H7 (cell line): ENCODE results near the gene IL1RAPL2. TPM values are rescaled to one million over a fixed set of nuclear protein-coding genes. Genes with fewer than 3 reads are reported as not detected.
"Not testable (repeated sequence)": the region's sequence is repeated elsewhere in the genome, so short reads cannot be mapped to it uniquely, and the experiment has no call there.

Experiments used
- DNase-seq: peaks from one replicate; pipeline ENCODE4 v3.0.0; 2012
- H3K27me3 ChIP-seq: 2 replicates; pipeline ENCODE4 v1.6.0; 2011; ENCODE audit warnings: mild to moderate bottlenecking, low read length; ENCODE audit not compliant: control insufficient read depth, insufficient read depth
- H3K36me3 ChIP-seq: replicated peaks from 2 replicates; pipeline ENCODE4 v1.5.1; 2011; ENCODE audit warnings: low read length; ENCODE audit not compliant: control insufficient read depth, insufficient read depth
- H3K4me3 ChIP-seq: 2 replicates; pipeline ENCODE4 v1.5.1; 2011; ENCODE audit warnings: low read depth, mild to moderate bottlenecking, control low read depth, low read length, moderate library complexity; ENCODE audit not compliant: insufficient read depth
- total RNA-seq: library from RNA; depleted of rRNA; stranded (reverse); fragments of >200 nt; shearing (Covaris generic); gene quantifications from 2 replicates; pipeline ENCODE4 v1.2.3, GENCODE V29; 2014

Gene IL1RAPL2
- total RNA-seq, 1 experiment from 2014 or later: 0.03 TPM

DNA sequence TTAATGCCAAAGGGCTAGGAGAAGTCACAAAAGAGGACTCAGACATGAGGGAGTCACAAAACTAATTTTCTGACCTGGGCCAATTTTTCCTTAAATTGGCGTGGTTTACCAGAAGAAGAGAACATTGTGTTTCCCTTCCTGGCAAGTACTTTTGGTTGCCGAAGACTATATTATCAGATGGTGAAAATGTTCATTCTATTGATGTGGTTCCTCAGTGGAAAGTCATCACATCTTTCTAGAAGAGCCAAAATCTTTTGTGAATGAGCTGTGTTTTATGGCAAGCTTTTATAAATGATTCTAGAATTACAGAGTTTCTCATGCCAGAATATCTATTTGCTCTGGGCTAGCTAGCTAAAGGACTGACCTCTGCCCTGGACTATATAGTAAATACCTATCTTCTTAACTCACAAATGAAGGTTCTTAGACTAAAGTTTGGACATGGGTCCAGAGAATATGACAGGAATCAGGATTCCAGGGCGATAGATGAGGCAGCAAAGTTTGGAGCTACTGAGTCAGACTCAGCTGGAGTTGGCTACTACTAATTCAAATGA is 288.9 kb downstream of the IL1RAPL2 start:
- no peak for DNase-seq
- no peaks in the 10 kb centered on the region for H3K27me3 ChIP-seq
- H3K4me3 ChIP-seq: no peak overlapping the region
- no peaks in the 10 kb centered on the region; the same call in 1 of the 2 replicates for H3K36me3 ChIP-seq

DNA sequence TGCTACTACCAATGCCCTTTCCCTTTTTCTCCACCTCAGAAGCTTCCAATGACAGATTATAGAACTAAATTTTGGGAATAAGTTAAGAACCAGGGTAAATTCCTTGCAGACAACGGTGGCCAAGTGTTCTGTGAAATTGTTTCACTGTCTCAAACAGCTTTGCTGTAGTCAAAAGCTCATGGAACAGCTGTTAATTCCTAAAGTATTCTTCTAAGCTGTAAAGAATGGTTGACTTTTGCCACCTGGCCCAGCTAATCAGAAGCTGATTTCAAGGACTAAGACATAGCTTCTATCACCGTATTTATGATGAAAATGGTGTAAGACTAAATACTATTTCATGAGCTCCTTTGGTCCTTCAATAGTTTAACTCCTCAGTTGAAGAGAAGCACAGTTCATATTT is 297.5 kb downstream of the IL1RAPL2 start:
- H3K36me3 ChIP-seq: no peaks in the 10 kb centered on the region
- DNase-seq: no peak
- no peaks in the 10 kb centered on the region for H3K27me3 ChIP-seq
- no peak overlapping the region for H3K4me3 ChIP-seq

DNA sequence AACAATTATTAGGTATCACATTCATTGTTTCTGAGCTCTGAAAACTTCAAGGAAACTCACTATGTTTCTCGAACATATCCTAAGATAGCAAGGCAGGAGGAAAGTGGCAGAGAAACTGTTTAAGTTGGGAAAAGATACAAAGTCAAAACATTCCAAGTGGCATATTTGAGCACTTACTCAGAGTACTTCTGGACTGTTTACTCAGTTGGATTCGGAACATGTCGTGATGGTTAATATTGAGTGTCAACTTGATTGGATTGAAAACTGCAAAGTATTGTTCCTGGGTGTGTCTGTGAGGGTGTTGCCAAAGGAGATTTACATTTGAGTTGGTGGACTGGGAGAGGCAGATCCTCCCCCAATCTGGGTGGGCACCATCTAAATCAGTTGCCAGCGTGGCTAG is 298.3 kb downstream of the IL1RAPL2 start:
- Histone ChIP-seq H3K27me3 (no peaks in the 10 kb centered on the region), H3K36me3 (no peaks in the 10 kb centered on the region), H3K4me3 (no peak overlapping the region)
- no peak for DNase-seq

DNA sequence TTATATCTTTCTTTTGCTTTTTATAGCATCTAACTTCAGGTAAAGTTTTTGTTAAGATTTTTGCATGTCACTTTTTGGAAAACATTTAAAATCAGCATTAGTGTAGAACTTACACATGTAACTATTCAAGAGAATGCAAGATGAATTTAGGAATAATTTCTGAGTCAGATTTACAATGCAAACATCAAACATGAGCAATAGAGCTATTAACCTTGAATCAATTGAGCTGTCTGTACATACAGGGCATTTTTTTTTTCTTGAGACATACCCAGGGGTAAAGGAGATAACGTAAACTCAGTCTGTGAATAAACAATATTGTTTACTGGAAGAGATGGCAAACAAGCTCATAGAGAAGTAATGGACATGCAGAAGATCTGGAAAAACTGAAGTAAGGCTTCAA is 311.5 kb downstream of the IL1RAPL2 start:
- no peak overlapping the region for H3K4me3 ChIP-seq
- H3K36me3 ChIP-seq: no peaks in the 10 kb centered on the region
- DNase-seq: no peak
- H3K27me3 ChIP-seq: no peaks in the 10 kb centered on the region

DNA sequence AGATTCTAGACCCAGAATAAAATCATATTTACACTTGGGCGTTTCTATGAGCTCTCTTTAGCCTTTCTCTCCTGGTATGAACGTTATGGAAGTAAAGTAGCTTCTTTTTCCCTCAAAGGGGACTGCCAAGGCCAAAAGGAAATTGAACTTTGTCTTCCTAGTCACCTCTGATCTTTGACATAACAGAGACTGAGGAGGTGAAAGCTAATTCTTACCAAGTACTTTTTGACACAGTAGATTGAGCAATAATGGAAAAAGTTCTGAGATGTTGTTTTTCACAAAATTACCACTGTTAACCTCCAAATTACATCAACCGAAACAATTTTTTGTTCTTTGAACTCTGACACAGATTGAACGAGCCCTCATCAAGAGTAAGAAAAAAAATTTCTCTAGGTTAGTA is 336.1 kb downstream of the IL1RAPL2 start:
- H3K36me3 ChIP-seq: no peaks in the 10 kb centered on the region
- no peak for DNase-seq
- no peaks in the 10 kb centered on the region for H3K27me3 ChIP-seq
- no peak overlapping the region for H3K4me3 ChIP-seq

DNA sequence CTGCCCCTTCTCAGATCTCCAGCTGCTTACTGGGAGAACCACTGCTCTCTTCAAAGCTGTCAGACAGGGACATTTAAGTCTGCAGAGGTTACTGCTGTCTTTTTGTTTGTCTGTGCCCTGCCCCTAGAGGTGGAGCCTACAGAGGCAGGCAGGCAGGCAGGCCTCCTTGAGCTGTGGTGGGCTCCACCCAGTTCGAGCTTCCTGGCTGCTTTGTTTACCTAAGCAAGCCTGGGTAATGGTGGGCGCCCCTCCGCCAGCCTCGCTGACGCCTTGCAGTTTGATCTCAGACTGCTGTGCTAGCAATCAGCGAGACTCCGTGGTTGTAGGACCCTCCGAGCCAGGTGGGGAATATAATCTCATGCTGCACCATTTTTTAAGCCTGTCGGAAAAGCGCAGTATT is 343.7 kb downstream of the IL1RAPL2 start:
- not testable (repeated sequence) for H3K27me3 ChIP-seq, DNase-seq, H3K36me3 ChIP-seq
- peak overlapping the region; percentile 52 for H3K4me3 ChIP-seq

DNA sequence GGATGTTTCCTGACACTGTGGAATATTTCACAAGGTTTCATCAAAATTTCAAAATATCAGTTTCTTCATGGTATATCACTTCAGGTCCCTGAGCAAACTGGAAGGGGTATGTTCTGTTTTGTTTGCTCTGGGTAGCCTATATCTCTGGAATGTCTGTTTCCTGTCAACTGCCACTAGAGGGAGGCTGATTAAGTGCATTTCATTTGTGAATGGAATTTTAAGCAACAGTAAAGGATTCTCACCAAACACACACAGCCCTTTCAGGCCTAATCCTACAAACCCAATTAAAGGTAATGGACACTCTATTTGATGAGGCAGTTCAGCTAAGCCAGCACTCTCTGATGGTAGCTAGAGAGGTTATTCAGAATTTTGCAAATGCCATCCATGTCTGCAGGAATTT is 347.3 kb downstream of the IL1RAPL2 start:
- H3K36me3 ChIP-seq: no peaks in the 10 kb centered on the region
- DNase-seq: peak; percentile 41
- H3K4me3 ChIP-seq: no peak overlapping the region
- no peaks in the 10 kb centered on the region for H3K27me3 ChIP-seq

DNA sequence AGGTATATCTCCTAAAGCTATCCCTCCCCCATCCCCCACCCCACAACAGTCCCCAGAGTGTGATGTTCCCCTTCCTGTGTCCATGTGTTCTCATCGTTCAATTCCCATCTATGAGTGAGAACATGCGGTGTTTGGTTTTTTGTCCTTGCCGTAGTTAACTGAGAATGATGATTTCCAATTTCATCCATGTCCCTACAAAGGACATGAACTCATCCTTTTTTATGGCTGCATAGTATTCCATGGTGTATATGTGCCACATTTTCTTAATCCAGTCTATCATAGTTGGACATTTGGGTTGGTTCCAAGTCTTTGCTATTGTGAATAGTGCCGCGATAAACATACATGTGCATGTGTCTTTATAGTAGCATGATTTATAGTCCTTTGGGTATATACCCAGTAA is 348.7 kb downstream of the IL1RAPL2 start:
- H3K4me3 ChIP-seq, H3K36me3 ChIP-seq: not testable (repeated sequence)

DNA sequence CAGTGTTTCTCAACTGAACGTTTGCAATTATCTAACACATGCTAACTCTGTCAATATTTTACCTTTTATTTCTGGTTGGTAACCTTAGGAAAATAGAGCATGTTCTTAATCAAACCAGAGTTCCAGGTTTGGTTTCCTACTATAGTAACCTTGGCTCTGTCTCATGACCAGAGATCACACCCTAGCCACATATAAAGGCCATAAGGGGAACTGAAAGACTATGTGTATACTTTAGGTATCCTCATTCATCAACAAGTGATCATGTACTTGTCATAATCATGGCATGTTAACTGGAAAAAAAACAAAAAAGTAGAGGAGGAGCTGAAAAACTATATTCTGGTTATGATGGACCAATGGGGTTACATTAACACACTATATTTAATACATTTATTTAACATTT is 352.1 kb downstream of the IL1RAPL2 start:
- Histone ChIP-seq H3K4me3 (no peak overlapping the region), H3K36me3 (no peaks in the 10 kb centered on the region), H3K27me3 (no peaks in the 10 kb centered on the region)
- no peak for DNase-seq

More for the DNA sequence above, 348.7 kb downstream of the IL1RAPL2 start:
- H3K27me3 ChIP-seq, DNase-seq: not testable (repeated sequence)

DNA sequence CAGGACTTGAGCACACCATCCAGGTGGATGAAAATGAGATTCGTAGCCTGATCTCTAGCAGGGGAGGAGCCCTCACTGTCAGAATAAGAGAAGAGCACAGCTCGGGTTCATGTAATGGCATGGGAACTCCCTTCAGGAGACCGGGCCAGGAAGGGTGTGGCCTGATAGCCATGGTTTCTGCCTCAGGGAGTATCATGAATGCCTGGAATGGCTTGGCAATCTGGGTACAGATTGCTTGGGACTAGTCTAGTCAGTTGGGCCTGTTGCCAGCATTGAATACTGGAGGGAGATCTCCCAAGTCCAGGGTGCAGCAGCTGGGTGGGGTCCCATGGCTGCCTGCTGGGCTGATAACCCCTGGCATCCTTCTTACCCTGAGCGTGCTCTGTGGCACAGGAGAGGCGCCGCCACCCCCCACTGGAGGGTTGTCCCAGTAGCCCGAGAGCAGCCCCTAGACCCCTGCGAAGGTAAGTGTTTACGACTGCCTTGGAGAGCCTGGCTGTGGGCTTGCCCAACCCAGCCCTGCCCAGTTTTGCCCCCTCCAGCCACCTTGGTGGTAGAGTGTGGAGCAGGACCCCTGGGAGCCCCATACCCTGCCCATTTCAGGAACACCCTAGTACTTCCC is 355.7 kb downstream of the IL1RAPL2 start:
- Histone ChIP-seq H3K4me3 (no peak overlapping the region), H3K36me3 (no peaks in the 10 kb centered on the region), H3K27me3 (no peaks in the 10 kb centered on the region)
- no peak for DNase-seq

DNA sequence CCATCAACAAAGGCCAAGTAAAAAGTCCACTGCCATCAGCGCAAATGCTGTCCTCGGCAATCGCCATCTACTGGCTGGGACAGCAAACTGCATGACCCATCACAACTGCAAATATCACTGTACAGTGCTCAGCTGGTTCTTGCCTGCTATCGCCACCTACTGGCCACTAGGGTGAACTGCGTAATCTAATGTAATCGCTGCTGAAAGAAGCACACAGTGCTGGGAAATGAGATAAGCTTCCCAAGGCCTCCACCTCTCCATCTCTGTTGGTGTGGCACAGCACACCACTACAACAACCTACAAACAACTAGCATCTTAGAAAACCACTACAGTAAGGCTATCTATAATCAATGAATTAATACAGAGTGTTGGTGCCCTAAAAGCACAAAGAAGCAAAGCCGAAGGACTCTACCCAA is 356.2 kb downstream of the IL1RAPL2 start:
- Histone ChIP-seq H3K36me3 (no peaks in the 10 kb centered on the region), H3K4me3 (no peak overlapping the region), H3K27me3 (no peaks in the 10 kb centered on the region)
- DNase-seq: peak; percentile 65

DNA sequence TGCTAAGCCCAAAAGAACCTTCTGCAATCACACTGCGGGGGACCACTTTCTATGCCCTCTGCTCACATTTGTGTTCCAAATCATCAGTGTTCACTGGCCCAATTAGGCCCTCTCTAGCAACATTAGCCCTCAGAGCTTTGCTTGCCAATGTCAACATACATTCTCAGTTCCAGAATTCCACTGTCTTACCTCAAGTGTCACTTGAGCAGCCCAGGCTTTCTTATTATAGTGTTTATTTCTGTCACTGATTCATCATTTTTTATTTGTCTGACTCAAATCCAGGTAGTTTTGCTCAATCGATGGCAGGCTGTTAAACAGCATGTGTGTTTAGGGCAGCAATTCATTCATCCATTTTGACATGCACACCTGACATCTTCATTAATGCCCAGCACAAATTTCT is 363.3 kb downstream of the IL1RAPL2 start:
- no peaks in the 10 kb centered on the region for H3K27me3 ChIP-seq
- H3K36me3 ChIP-seq: no peaks in the 10 kb centered on the region
- H3K4me3 ChIP-seq: no peak overlapping the region
- no peak for DNase-seq

DNA sequence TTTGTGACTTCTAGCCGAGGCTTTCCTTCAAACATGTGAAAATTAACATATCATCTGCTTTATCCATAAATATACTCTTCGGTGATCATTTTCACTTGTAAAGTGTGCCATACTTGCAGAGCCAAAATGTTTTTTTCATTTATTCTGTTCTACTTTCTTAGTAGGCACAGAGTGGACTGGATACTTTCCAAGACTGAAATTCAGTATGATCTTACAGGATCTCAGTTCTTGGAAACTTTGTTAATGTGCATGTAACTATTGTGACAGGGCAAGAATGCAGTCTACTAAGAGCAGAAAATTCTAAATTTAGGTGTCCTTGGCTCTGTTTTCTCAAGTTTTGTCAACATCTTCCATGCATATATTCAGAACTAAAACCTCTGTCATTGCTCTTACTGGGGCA is 369.6 kb downstream of the IL1RAPL2 start:
- Histone ChIP-seq H3K36me3 (no peaks in the 10 kb centered on the region), H3K4me3 (no peak overlapping the region), H3K27me3 (no peaks in the 10 kb centered on the region)
- DNase-seq: no peak

DNA sequence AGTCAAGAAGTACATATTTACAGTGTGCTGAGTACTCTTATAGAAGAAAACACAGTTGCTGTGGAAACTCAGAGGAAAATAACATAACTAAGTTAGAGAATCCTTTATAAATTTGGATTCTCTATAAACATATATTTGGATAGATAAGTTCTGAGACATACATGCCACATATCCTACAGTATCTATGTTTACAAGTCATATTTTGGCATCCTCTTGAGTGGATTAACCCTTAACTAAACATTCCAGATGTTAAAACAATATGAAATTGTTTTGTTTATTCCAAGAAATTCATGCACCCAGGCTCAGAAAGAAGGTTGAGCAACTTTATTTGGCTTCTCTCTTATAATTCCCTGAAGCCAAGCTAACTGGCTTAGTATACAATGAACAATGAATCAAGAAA is 387.3 kb downstream of the IL1RAPL2 start:
- DNase-seq: no peak
- Histone ChIP-seq H3K4me3 (no peak overlapping the region), H3K27me3 (no peaks in the 10 kb centered on the region), H3K36me3 (no peaks in the 10 kb centered on the region)

DNA sequence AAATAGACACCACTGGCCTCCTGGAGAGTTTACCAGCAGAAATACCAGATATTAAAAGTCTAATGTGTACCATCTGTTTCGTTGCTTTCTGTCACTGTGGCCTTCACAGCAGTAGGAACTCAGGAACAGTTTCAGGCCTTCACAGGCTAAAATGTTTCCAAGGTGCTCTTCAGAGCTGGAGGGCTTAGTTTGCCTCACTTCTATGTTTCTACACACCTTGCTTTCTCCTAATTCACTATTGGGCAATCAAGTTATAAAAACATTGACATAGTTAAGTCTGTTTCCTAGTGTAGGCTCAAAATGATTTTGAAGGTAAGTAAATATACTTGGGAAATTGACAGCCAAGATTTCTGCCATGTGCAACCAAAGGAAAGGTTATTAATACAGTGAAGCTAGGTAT is 395.9 kb downstream of the IL1RAPL2 start:
- no peak for DNase-seq
- H3K36me3 ChIP-seq: no peaks in the 10 kb centered on the region
- H3K27me3 ChIP-seq: no peaks in the 10 kb centered on the region
- no peak overlapping the region for H3K4me3 ChIP-seq

DNA sequence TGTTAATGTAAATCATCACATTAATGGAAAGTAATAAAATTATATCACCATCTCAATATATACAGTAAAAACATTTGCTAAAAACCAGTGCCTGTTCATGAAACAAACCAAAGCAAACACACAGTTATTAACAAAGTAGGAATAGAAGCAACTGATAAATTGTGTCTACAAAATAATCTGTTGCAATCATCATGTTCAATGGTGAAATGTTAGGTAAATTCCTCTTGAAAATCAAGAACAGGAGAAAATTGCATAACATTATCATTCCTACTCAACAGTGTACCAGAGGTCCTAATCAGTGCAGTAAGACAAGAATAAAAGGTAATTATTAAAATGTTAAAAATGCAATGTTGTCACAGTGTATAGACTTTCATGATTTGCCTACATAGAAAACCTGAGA is 402.2 kb downstream of the IL1RAPL2 start:
- H3K4me3 ChIP-seq: no peak overlapping the region
- DNase-seq: no peak
- H3K27me3 ChIP-seq: no peaks in the 10 kb centered on the region
- no peaks in the 10 kb centered on the region for H3K36me3 ChIP-seq
